HepG2 (cell line): ENCODE results near the gene CASS4. TPM values are rescaled to one million over a fixed set of nuclear protein-coding genes. Genes with fewer than 3 reads are reported as not detected.

Experiments used
- EZH2 ChIP-seq: conservative IDR thresholded peaks from 2 replicates; pipeline ENCODE4 v1.6.1; 2012; ENCODE audit warnings: mild to moderate bottlenecking, low read depth, low read length, moderate library complexity
- HINFP ChIP-seq: sonication (generic); formaldehyde crosslinking; IDR thresholded peaks from 2 replicates; pipeline ENCODE4 v1.4.0; 2020; ENCODE audit warnings: low read depth, mild to moderate bottlenecking, missing genetic modification reagents
- HNF1B ChIP-seq: sonication (generic); formaldehyde crosslinking; IDR thresholded peaks from 2 replicates; pipeline ENCODE4 v1.5.1; 2020; ENCODE audit warnings: mild to moderate bottlenecking, moderate library complexity, missing genetic modification reagents
- KLF11 ChIP-seq: IDR thresholded peaks from 2 replicates; pipeline ENCODE4 v1.6.1; 2016; ENCODE audit warnings: missing compliant biosample characterization
- NONO ChIP-seq, 2 experiments: fragments of 450-650 bp in 1 of 2; sonication (generic) in 1 of 2; formaldehyde crosslinking in 1 of 2; IDR thresholded peaks in 1 of 2; conservative IDR thresholded peaks in 1 of 2; 2 replicates each; pipeline versions ENCODE4 v1.6.1 to v1.8.0; 2017 to 2022; ENCODE audit warnings: mild to moderate bottlenecking in 1 of 2, missing genetic modification reagents in 1 of 2, moderate library complexity in 1 of 2
- PREB ChIP-seq: sonication (generic); formaldehyde crosslinking; IDR thresholded peaks from 2 replicates; pipeline ENCODE4 v1.4.0; 2020; ENCODE audit warnings: missing genetic modification reagents
- RFX5 ChIP-seq: IDR thresholded peaks from 2 replicates; pipeline ENCODE4 v1.6.1; 2011; ENCODE audit warnings: low read depth, low read length, improper control_type of control experiment
- SP140L ChIP-seq: sonication (generic); formaldehyde crosslinking; IDR thresholded peaks from 2 replicates; pipeline ENCODE4 v1.4.0; 2020; ENCODE audit warnings: missing genetic modification reagents, borderline replicate concordance
- YEATS2 ChIP-seq: sonication (generic); formaldehyde crosslinking; IDR thresholded peaks from 2 replicates; pipeline ENCODE4 v1.4.0; 2020; ENCODE audit warnings: missing genetic modification reagents, borderline replicate concordance
- ZNF17 ChIP-seq: sonication (generic); formaldehyde crosslinking; IDR thresholded peaks from 2 replicates; pipeline ENCODE4 v1.5.0; 2020; ENCODE audit warnings: mild to moderate bottlenecking, missing genetic modification reagents
- ZNF354B ChIP-seq: sonication (generic); formaldehyde crosslinking; IDR thresholded peaks from 2 replicates; pipeline ENCODE4 v1.8.0; 2022; ENCODE audit warnings: mild to moderate bottlenecking, missing genetic modification reagents
- ZNF431 ChIP-seq: sonication (generic); formaldehyde crosslinking; IDR thresholded peaks from 2 replicates; pipeline ENCODE4 v1.9.0; 2022; ENCODE audit warnings: missing genetic modification reagents, low read depth, mild to moderate bottlenecking, borderline replicate concordance
- ZNF451 ChIP-seq: sonication (generic); formaldehyde crosslinking; IDR thresholded peaks from 2 replicates; pipeline ENCODE4 v1.5.0; 2020; ENCODE audit warnings: mild to moderate bottlenecking, missing genetic modification reagents
- ZNF512 ChIP-seq: sonication (generic); formaldehyde crosslinking; IDR thresholded peaks from 2 replicates; pipeline ENCODE4 v1.4.0; 2020; ENCODE audit warnings: mild to moderate bottlenecking, missing genetic modification reagents
- ZNF616 ChIP-seq: sonication (generic); formaldehyde crosslinking; IDR thresholded peaks from 2 replicates; pipeline ENCODE4 v1.5.0; 2020; ENCODE audit warnings: low read depth, mild to moderate bottlenecking, missing genetic modification reagents
- ZNF839 ChIP-seq: sonication (generic); formaldehyde crosslinking; IDR thresholded peaks from 2 replicates; pipeline ENCODE4 v1.4.0; 2020; ENCODE audit warnings: missing genetic modification reagents, mild to moderate bottlenecking, borderline replicate concordance
- ZNF879 ChIP-seq: sonication (generic); formaldehyde crosslinking; IDR thresholded peaks from 2 replicates; pipeline ENCODE4 v1.8.1; 2023; ENCODE audit warnings: missing genetic modification reagents
- polyA plus RNA-seq, 8 experiments: library from polyadenylated mRNA; depleted of rRNA in 3 of 8; stranded (reverse) in 7 of 8; unstranded in 1 of 8; fragments of >200 nt; fragmentation: Illumina TruSeq in 4 of 8; extraction: Trizol in 4 of 8; gene quantifications; 2 replicates each; pipeline versions ENCODE4 v1.2.1 to v1.2.3, GENCODE V29; 2011 to 2016; ENCODE audit warnings: low read depth in 4 of 8, missing spikeins in 1 of 8, mixed read lengths in 1 of 8; ENCODE audit not compliant: insufficient read depth in 1 of 8
- total RNA-seq, 5 experiments: library from RNA; depleted of rRNA; stranded (reverse); fragments of >200 nt; fragmentation: Illumina TruSeq; extraction: Trizol; gene quantifications; 2 replicates each; pipeline ENCODE4 v1.2.3, GENCODE V29; 2016; ENCODE audit warnings: low read depth in 1 of 5
- TF ChIP-seq, protein P1 (sequence below): sonication (generic); formaldehyde crosslinking; IDR thresholded peaks from 2 replicates; pipeline ENCODE4 v1.5.0; 2020; ENCODE audit warnings: mild to moderate bottlenecking, missing genetic modification reagents
- TF ChIP-seq, protein P2 (sequence below): IDR thresholded peaks from 2 replicates; pipeline ENCODE4 v1.6.1; 2016

Gene CASS4
- total and polyA plus RNA-seq, 2 of the 13 experiments (the other 11 are each of a cell fraction or from before 2014, with no cell fraction given) = 0.17 to 0.49 TPM

DNA sequence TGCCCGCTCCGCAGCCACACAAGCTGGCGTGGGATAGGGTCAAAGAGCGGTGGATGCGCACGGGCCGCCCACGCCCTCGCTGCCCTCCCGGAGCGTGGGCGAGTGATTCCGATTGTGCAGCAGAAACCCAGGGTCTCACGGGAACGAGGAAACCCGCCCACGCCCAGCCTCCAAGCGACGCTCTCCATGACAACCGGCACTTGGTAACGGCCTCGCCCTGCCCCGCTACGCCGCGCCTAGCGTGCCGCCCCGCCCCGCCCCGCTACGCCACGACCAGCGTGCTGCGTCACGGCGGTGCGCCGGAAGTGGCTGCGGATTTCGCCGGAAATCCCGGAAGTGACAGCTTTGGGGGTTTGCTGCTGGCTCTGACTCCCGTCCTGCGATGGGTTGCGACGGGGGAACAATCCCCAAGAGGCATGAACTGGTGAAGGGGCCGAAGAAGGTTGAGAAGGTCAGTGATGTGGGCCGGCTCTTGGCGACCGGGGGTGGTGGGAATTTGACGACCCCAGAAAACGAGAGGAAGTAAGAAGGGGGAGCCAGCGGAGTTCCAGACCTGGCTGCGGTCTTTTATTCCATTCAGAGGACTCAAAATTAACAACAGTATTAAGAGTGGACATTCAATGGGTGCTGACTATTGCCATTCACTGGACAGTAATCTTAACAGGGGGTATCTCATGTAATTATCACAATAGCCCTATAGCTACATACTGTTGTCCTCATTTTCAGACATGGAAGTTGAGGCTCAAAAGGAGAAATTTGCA, 56.4 kb downstream of the CASS4 start, which contains the start of gene RTF2 (continued):
- TF ChIP-seq HINFP = peak; percentile 68; the same call in 1 of the 2 replicates
- TF ChIP-seq ZNF451 = peak; percentile 99
- no peak for TF ChIP-seq ZNF354B (CRISPR knock-in tag)
- no peak for TF ChIP-seq ZNF879 (CRISPR knock-in tag)
- peak; percentile 100 for TF ChIP-seq YEATS2 (CRISPR knock-in tag)
- TF ChIP-seq EZH2 = no peak
- TF ChIP-seq ZNF512 (CRISPR knock-in tag) = no peak
- no peak for TF ChIP-seq NONO (IDR thresholded peaks at IDR 0.05)
- TF ChIP-seq NONO (CRISPR knock-in tag; conservative IDR thresholded peaks at IDR 0.05) = peak; percentile 100
- TF ChIP-seq PREB (CRISPR knock-in tag) = no peak
- TF ChIP-seq SP140L (CRISPR knock-in tag) = no peak
- TF ChIP-seq ZNF839 (CRISPR knock-in tag) = peak; percentile 78; the same call in 1 of the 2 replicates
- peak; percentile 22; the same call in 1 of the 2 replicates for TF ChIP-seq KLF11 (CRISPR knock-in tag)
- peak; percentile 97 for TF ChIP-seq HNF1B (CRISPR knock-in tag)
- TF ChIP-seq, protein P1, sequence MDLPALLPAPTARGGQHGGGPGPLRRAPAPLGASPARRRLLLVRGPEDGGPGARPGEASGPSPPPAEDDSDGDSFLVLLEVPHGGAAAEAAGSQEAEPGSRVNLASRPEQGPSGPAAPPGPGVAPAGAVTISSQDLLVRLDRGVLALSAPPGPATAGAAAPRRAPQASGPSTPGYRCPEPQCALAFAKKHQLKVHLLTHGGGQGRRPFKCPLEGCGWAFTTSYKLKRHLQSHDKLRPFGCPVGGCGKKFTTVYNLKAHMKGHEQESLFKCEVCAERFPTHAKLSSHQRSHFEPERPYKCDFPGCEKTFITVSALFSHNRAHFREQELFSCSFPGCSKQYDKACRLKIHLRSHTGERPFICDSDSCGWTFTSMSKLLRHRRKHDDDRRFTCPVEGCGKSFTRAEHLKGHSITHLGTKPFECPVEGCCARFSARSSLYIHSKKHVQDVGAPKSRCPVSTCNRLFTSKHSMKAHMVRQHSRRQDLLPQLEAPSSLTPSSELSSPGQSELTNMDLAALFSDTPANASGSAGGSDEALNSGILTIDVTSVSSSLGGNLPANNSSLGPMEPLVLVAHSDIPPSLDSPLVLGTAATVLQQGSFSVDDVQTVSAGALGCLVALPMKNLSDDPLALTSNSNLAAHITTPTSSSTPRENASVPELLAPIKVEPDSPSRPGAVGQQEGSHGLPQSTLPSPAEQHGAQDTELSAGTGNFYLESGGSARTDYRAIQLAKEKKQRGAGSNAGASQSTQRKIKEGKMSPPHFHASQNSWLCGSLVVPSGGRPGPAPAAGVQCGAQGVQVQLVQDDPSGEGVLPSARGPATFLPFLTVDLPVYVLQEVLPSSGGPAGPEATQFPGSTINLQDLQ = peak; percentile 63; the same call in 1 of the 2 replicates
- TF ChIP-seq ZNF431 (CRISPR knock-in tag) = peak; percentile 88; the same call in 1 of the 2 replicates
- TF ChIP-seq ZNF17 (CRISPR knock-in tag) = no peak
- TF ChIP-seq RFX5 = peak; percentile 76
- peak; percentile 95 for TF ChIP-seq ZNF616 (CRISPR knock-in tag)
- TF ChIP-seq, protein P2, sequence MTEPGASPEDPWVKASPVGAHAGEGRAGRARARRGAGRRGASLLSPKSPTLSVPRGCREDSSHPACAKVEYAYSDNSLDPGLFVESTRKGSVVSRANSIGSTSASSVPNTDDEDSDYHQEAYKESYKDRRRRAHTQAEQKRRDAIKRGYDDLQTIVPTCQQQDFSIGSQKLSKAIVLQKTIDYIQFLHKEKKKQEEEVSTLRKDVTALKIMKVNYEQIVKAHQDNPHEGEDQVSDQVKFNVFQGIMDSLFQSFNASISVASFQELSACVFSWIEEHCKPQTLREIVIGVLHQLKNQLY = peak; percentile 81
